NCI-H1417 treated with DMSO at 0.1 percent for 48 hours (cell line): Measurements from ENCODE around the gene ZMYM2.

Source experiments
- DNase-seq: peaks from one replicate; lab custom pipeline; 2025; lab: John Stamatoyannopoulos, UW

The ZMYM2 gene

GRCh38 chr13:20045950-20046548, 87.5 kb downstream of the ZMYM2 start:
- no peak for DNase-seq

GRCh38 chr13:20049558-20050473, 91.3 kb downstream of the ZMYM2 start:
- DNase-seq: no peak

- DNase-seq: no peak
Measured at GRCh38 chr13:20051366-20051765, 92.8 kb downstream of the ZMYM2 start.

- DNase-seq: no peak
Measured at GRCh38 chr13:20053016-20053415, 94.5 kb downstream of the ZMYM2 start.

GRCh38 chr13:20053891-20054290, 95.4 kb downstream of the ZMYM2 start:
- no peak for DNase-seq

- DNase-seq: no peak
Measured at GRCh38 chr13:20054586-20054985, 96.1 kb downstream of the ZMYM2 start.

GRCh38 chr13:20057214-20057613, 98.7 kb downstream of the ZMYM2 start:
- no peak for DNase-seq

GRCh38 chr13:20057963-20058362, 99.4 kb downstream of the ZMYM2 start:
- DNase-seq: no peak

GRCh38 chr13:20058476-20058875, 99.9 kb downstream of the ZMYM2 start:
- no peak for DNase-seq

GRCh38 chr13:20064128-20064527, 105.6 kb downstream of the ZMYM2 start:
- no peak for DNase-seq

- no peak for DNase-seq
Measured at GRCh38 chr13:20065516-20065915, 107.0 kb downstream of the ZMYM2 start.

GRCh38 chr13:20069956-20070355, 111.4 kb downstream of the ZMYM2 start:
- no peak for DNase-seq

GRCh38 chr13:20073775-20074174, 115.2 kb downstream of the ZMYM2 start:
- no peak for DNase-seq

GRCh38 chr13:20074966-20075365, 116.4 kb downstream of the ZMYM2 start:
- DNase-seq: no peak

GRCh38 chr13:20077086-20077485, 118.6 kb downstream of the ZMYM2 start:
- no peak for DNase-seq

- DNase-seq: no peak
Measured at GRCh38 chr13:20080377-20081164, 122.0 kb downstream of the ZMYM2 start.

- no peak for DNase-seq
Measured at GRCh38 chr13:20090349-20090748, 131.8 kb downstream of the ZMYM2 start.

GRCh38 chr13:20093951-20094350, 135.4 kb downstream of the ZMYM2 start:
- DNase-seq: no peak

- DNase-seq: no peak
Measured at GRCh38 chr13:20099319-20099718, 140.8 kb downstream of the ZMYM2 start.

- DNase-seq: no peak
Measured at GRCh38 chr13:20101467-20102316, 143.2 kb downstream of the ZMYM2 start.

- DNase-seq: no peak
Measured at GRCh38 chr13:20102525-20103180, 144.1 kb downstream of the ZMYM2 start.
